Stimulated activated CD8-positive, alpha-beta memory T cell treated with anti-CD3 and anti-CD28 coated beads, Interleukin-2, amount 100 ng/mL, for 48 hours (primary cell): ENCODE data around the gene CCSER1.

Experiments
- DNase-seq, 2 donors: peaks; one replicate each; pipeline ENCODE4 v3.0.0-alpha.2; 2020; ENCODE audit warnings: low read depth in 2 of 2

Gene CCSER1

GRCh38 chr4:90190525-90190924, 63.3 kb downstream of the CCSER1 start:
- DNase-seq: no peak

GRCh38 chr4:90198086-90198847, 71.1 kb downstream of the CCSER1 start:
- no peak for DNase-seq

GRCh38 chr4:90207887-90208454, 80.8 kb downstream of the CCSER1 start:
- DNase-seq: no peak

- DNase-seq: no peak
These were observed 82.7 kb downstream of the CCSER1 start for GRCh38 chr4:90209922-90210321.

GRCh38 chr4:90211174-90211573, 84.0 kb downstream of the CCSER1 start:
- no peak for DNase-seq

DNA sequence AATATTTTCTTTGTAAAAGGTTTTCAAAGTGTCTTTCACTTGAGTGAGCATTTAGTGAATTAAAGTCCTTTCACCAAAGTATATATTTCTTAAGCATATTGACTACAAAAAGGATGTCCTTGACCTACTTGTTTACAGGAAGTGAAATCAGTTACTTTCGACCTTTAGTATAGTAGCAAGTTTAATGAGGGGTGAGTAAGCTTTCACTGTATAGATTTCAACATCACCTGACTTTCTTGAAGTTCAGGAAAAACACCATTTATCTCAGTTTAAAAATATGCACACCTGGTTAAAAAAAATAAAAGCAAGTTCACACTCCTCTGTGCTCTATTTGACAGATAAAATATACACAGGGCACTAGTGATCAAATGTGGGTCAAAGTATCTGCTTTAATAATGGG, 88.1 kb downstream of the CCSER1 start:
- DNase-seq: no peak

GRCh38 chr4:90219822-90220221, 92.6 kb downstream of the CCSER1 start:
- DNase-seq: no peak

- no peak for DNase-seq
These were observed 93.3 kb downstream of the CCSER1 start for GRCh38 chr4:90220459-90220858.

- DNase-seq: no peak
These were observed 99.5 kb downstream of the CCSER1 start for GRCh38 chr4:90226734-90227133.

GRCh38 chr4:90227177-90227576, 100.0 kb downstream of the CCSER1 start:
- DNase-seq: no peak

- no peak for DNase-seq
These were observed 107.8 kb downstream of the CCSER1 start for GRCh38 chr4:90234916-90235547.

GRCh38 chr4:90237751-90238530, 110.7 kb downstream of the CCSER1 start:
- no peak for DNase-seq

DNA sequence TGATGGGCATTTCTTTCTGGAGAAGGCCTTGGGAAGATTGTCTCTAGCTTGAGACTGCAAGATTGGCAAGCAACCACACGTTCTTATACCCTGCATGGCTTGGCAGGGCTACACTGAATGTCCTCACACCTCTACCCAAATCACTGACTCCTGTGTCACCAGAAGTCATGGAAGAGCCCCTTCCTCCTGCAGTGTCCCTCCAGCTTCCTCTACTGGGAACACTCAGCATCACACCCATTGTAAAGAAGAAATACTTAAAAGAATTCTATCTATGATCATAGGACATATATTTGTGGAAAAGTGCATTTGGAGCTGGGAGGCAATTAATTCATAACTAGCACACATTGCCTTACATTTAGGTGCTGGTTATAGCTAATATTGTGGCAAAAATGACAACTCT, 113.1 kb downstream of the CCSER1 start:
- DNase-seq: no peak

GRCh38 chr4:90241008-90241407, 113.8 kb downstream of the CCSER1 start:
- no peak for DNase-seq

- no peak for DNase-seq
These were observed 118.6 kb downstream of the CCSER1 start for GRCh38 chr4:90245837-90246236.

GRCh38 chr4:90246816-90247215, 119.6 kb downstream of the CCSER1 start:
- no peak for DNase-seq

DNA sequence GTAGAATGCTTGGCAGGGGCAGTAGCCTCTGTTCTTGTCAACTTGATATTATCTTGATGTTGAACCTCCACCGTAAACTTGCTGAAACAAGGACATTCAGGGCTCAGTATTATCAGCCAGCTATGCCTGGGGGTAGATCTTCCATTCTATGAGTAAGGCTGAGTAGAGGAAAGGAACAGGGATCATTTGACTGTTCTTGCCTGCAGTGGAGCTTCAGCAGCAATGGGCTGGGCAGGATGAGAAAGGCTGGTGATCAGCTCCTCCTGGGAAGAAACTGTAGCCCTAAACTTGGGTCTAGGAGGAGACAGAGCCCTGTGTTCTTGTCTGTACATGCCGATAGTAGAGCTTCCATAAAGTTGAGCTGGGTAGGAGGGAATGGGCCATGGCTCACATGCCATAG, 127.2 kb downstream of the CCSER1 start:
- no peak for DNase-seq

DNA sequence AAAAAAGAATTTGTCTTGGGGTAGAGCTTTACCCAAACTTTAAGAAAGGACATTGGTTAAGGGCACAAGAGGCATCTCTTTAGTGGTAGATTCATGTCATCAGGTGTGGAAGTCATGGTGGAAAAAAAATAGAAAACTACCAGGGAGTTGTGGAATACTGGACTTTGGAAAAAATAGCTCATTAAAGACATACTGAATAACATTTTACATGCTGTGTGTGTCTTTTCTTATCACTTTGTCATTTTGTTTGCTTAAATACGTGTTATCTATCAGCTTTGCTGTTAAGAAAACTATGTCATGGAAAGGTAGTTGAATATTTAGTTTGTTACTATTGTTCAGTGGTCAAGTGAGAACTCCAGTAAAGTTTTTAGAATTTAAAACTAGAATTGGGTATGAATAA, 147.0 kb downstream of the CCSER1 start:
- no peak for DNase-seq

- DNase-seq: no peak
These were observed 153.8 kb downstream of the CCSER1 start for GRCh38 chr4:90280954-90281353.

DNA sequence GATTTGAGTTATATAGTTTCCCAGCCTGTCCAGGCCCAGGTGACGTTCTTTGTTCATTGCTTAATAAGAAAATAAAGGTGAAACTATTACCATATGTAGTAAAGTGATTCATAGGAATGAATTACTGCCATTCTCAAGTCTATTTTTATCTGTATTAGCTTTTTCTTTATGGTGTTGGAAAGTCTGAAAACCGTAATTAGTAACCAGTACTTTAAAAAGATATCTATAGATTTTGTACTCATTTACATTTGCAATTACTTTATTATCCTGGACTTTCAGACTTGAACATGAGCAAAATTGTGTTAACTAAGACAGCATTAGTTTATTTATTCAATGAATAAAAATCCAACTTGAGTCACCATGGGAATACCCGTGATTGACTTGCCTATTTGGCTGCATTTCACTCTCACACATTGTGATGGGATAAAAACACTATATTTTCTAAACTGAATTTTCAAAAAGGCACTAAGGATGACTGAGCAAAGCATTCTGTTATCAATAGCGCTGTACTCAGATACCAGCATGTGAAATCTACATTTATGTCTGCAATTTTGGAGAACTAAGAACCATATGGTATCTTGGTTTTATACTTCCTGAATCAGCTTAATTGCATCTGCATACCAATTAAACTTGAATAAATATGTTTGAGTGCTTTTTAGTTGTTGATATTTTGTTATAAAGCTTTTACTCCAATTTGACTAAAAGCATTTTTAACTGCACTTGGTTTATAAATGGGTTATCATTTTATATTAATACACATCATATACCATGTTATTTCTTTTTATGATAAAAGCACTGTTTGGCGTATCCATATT, 154.6 kb downstream of the CCSER1 start:
- no peak for DNase-seq

- DNase-seq: no peak
These were observed 163.2 kb downstream of the CCSER1 start for GRCh38 chr4:90290345-90290744.

DNA sequence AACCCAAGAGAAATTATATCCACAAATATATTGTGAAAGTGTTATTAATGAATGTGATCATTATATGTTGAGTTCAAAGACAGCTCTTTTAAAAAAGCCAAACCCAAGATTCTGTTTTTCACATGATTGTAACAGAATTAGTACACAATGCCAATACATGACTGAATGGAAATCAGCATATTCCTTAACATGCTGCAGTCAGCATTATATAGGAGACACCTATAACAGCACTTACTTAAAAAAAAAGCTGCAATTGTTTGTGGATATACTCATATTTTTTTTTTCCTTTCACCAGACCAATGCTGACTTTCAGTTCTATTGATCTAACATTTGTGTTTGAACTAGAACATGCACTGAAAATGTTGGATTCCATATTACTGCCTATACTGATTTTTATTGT, 165.2 kb downstream of the CCSER1 start:
- no peak for DNase-seq
